SK-N-SH (cell line): ENCODE measurements around the gene LYPD8. TPM values are rescaled to one million over a fixed set of nuclear protein-coding genes. Genes with fewer than 3 reads are reported as not detected.

Experiments
- CTCF ChIA-PET: fragments of 300-600, 350-600 bp; formaldehyde crosslinking; extraction: SDS; loops from one replicate; lab custom pipeline; 2021; lab: Yijun Ruan, JAX
- POLR2A ChIA-PET: fragments of 350-600 bp; sonication (Branson Sonifier 250); formaldehyde crosslinking; extraction: SDS; loops from one replicate; lab custom pipeline; 2020; ENCODE audit warnings: antibody characterized with exemption, inconsistent platforms; lab: Yijun Ruan, JAX
- DNase-seq: peaks from one replicate; pipeline ENCODE4 v3.0.0; 2012
- H2AFZ ChIP-seq: fragments of 200-600 bp; sonication (generic); 2 replicates; pipeline ENCODE4 v1.8.1; 2016; ENCODE audit warnings: antibody characterized with exemption, mild to moderate bottlenecking, low read depth
- H3F3A ChIP-seq: fragments of 200-600 bp; sonication (generic); replicated peaks from 2 replicates; pipeline ENCODE3; 2016; ENCODE audit warnings: antibody characterized with exemption, mild to moderate bottlenecking; ENCODE audit not compliant: insufficient read depth
- H3K27ac ChIP-seq, 2 experiments: fragments of 200-500 bp in 1 of 2; fragments of 200-600 bp in 1 of 2; sonication (Bioruptor generic) in 1 of 2; sonication (generic), shearing (Covaris generic) in 1 of 2; 2 replicates each; pipeline versions ENCODE4 v1.5.1 to v1.6.1; 2014 to 2016; ENCODE audit warnings: low read depth in 2 of 2, inconsistent platforms in 1 of 2, low read length in 1 of 2, mild to moderate bottlenecking in 1 of 2, mixed read lengths in 1 of 2
- H3K27me3 ChIP-seq: fragments of 200-600 bp; sonication (generic), shearing (Covaris generic); 2 replicates; pipeline ENCODE4 v1.6.1; 2016; ENCODE audit warnings: mixed run types; ENCODE audit not compliant: insufficient read depth
- H3K36me3 ChIP-seq, 2 experiments: fragments of 200-500 bp in 1 of 2; fragments of 200-600 bp in 1 of 2; sonication (Bioruptor generic) in 1 of 2; sonication (generic) in 1 of 2; replicated peaks in 1 of 2; 2 replicates each; pipeline versions ENCODE3 to v1.5.1; 2014 to 2016; ENCODE audit warnings: low read length in 1 of 2, mild to moderate bottlenecking in 1 of 2; ENCODE audit not compliant: insufficient read depth in 2 of 2, control insufficient read depth in 1 of 2
- H3K4me1 ChIP-seq, 2 experiments: fragments of 200-500 bp in 1 of 2; fragments of 200-600 bp in 1 of 2; sonication (Bioruptor generic) in 1 of 2; sonication (generic), shearing (Covaris generic) in 1 of 2; 2 replicates each; pipeline versions ENCODE4 v1.5.1 to v1.6.1; 2014 to 2016; ENCODE audit warnings: low read depth in 1 of 2, low read length in 1 of 2, mixed run types in 1 of 2; ENCODE audit not compliant: insufficient read depth in 2 of 2, control insufficient read depth in 1 of 2
- H3K4me2 ChIP-seq: fragments of 200-600 bp; sonication (generic), shearing (Covaris generic); 2 replicates; pipeline ENCODE4 v1.6.1; 2017; ENCODE audit warnings: mixed run types
- H3K4me3 ChIP-seq, 2 experiments: fragments of 200-500 bp in 1 of 2; fragments of 200-600 bp in 1 of 2; sonication (Bioruptor generic) in 1 of 2; sonication (generic), shearing (Covaris generic) in 1 of 2; 2 replicates each; pipeline versions ENCODE4 v1.5.1 to v1.8.1; 2014 to 2016; ENCODE audit warnings: low read depth in 2 of 2, inconsistent platforms in 1 of 2, low read length in 1 of 2, mild to moderate bottlenecking in 1 of 2, mixed read lengths in 1 of 2, moderate library complexity in 1 of 2
- H3K79me2 ChIP-seq: fragments of 200-600 bp; sonication (generic); 2 replicates; pipeline ENCODE4 v1.8.1; 2017; ENCODE audit warnings: mild to moderate bottlenecking; ENCODE audit not compliant: insufficient read depth
- H3K9ac ChIP-seq: fragments of 200-600 bp; sonication (generic); 2 replicates; pipeline ENCODE4 v1.6.1; 2017; ENCODE audit warnings: mixed run types
- H3K9me2 ChIP-seq: fragments of 200-600 bp; sonication (generic); 2 replicates; pipeline ENCODE4 v1.6.1; 2017; ENCODE audit warnings: mixed run types
- H3K9me3 ChIP-seq: fragments of 200-600 bp; sonication (generic); 2 replicates; pipeline ENCODE4 v1.6.1; 2017; ENCODE audit warnings: mixed run types, mild to moderate bottlenecking, moderate library complexity
- H4K20me1 ChIP-seq: fragments of 200-600 bp; sonication (generic); 2 replicates; pipeline ENCODE4 v1.6.1; 2017; ENCODE audit warnings: mild to moderate bottlenecking, mixed run types; ENCODE audit not compliant: insufficient read depth
- FOSL2 ChIP-seq: IDR thresholded peaks from 2 replicates; pipeline ENCODE4 v1.4.0; 2012; ENCODE audit warnings: low read depth, mild to moderate bottlenecking, moderate library complexity, borderline replicate concordance
- FOXJ3 ChIP-seq: sonication (generic); formaldehyde crosslinking; IDR thresholded peaks from 2 replicates; pipeline ENCODE4 v1.5.1; 2020; ENCODE audit warnings: mild to moderate bottlenecking, missing genetic modification reagents
- GABPA ChIP-seq: IDR thresholded peaks from 2 replicates; pipeline ENCODE4 v1.4.0; 2012; ENCODE audit warnings: low read depth, mild to moderate bottlenecking
- GATA2 ChIP-seq: sonication (generic); formaldehyde crosslinking; IDR thresholded peaks from 2 replicates; pipeline ENCODE4 v1.5.0; 2020; ENCODE audit warnings: mild to moderate bottlenecking, missing genetic modification reagents
- JUND ChIP-seq: IDR thresholded peaks from 2 replicates; pipeline ENCODE4 v1.4.0; 2012
- NFIC ChIP-seq: IDR thresholded peaks from 2 replicates; pipeline ENCODE4 v1.4.0; 2012; ENCODE audit warnings: borderline replicate concordance
- NRF1 ChIP-seq: IDR thresholded peaks from 2 replicates; pipeline ENCODE4 v1.6.1; 2012; ENCODE audit warnings: low read depth, mild to moderate bottlenecking, low read length
- POLR2AphosphoS5 ChIP-seq: IDR thresholded peaks from 2 replicates; pipeline ENCODE4 v1.6.1; 2012; ENCODE audit warnings: low read depth, low read length
- RCOR1 ChIP-seq: fragments of 150-350 bp; IDR thresholded peaks from 2 replicates; pipeline ENCODE4 v1.6.1; 2017; ENCODE audit warnings: antibody characterized with exemption, low read length
- SIN3A ChIP-seq: IDR thresholded peaks from 2 replicates; pipeline ENCODE4 v1.6.1; 2012; ENCODE audit warnings: low read depth, mild to moderate bottlenecking, low read length, moderate library complexity, borderline replicate concordance
- SMC3 ChIP-seq: IDR thresholded peaks from 2 replicates; pipeline ENCODE4 v1.6.1; 2012; ENCODE audit warnings: low read depth, low read length, improper control_type of control experiment
- TCF12 ChIP-seq: IDR thresholded peaks from 2 replicates; pipeline ENCODE4 v1.4.0; 2012
- TEAD4 ChIP-seq: IDR thresholded peaks from 2 replicates; pipeline ENCODE4 v1.4.0; 2012; ENCODE audit warnings: mild to moderate bottlenecking, borderline replicate concordance; ENCODE audit not compliant: insufficient read depth
- WGBS: methylation state at CpG from one replicate; pipeline ENCODE4 v1.1.6; 2017; ENCODE audit warnings: low lambda C conversion rate; 5-methylcytosine and 5-hydroxymethylcytosine counted together
- polyA plus RNA-seq, 3 experiments: library from polyadenylated mRNA; depleted of rRNA; stranded (reverse); fragments of >200 nt; gene quantifications; 2 replicates each; pipeline ENCODE4 v1.2.3, GENCODE V29; 2012
- TF ChIP-seq, protein P1 (sequence below): IDR thresholded peaks from 2 replicates; pipeline ENCODE4 v1.4.0; 2012; ENCODE audit warnings: low read depth
- TF ChIP-seq, protein P2 (sequence below): IDR thresholded peaks from 2 replicates; pipeline ENCODE4; 2012
- TF ChIP-seq, protein P3 (sequence below): IDR thresholded peaks from 2 replicates; pipeline ENCODE4 v1.4.0; 2012; ENCODE audit warnings: low read depth, borderline replicate concordance
- TF ChIP-seq, protein P4 (sequence below): fragments of 200-600 bp; sonication (generic); IDR thresholded peaks from 2 replicates; pipeline ENCODE4 v1.6.1; 2017; ENCODE audit warnings: antibody characterized with exemption, mild to moderate bottlenecking, moderate library complexity
- TF ChIP-seq, protein P5 (sequence below): fragments of 150-350 bp; IDR thresholded peaks from 2 replicates; pipeline ENCODE4 v1.6.1; 2017; ENCODE audit warnings: antibody characterized with exemption, low read length, low read depth, borderline replicate concordance
- TF ChIP-seq, protein P6 (sequence below): fragments of 150-350 bp; IDR thresholded peaks from 2 replicates; pipeline ENCODE4 v1.6.1; 2016; ENCODE audit warnings: mild to moderate bottlenecking, low read depth, low read length
- TF ChIP-seq, protein P7 (sequence below): IDR thresholded peaks from 2 replicates; pipeline ENCODE4 v1.4.0; 2012; ENCODE audit warnings: low read depth, borderline replicate concordance

Gene LYPD8
- polyA plus RNA-seq, 1 of the 3 experiments (the other 2 are of a cell fraction) = 1.5 TPM

DNA sequence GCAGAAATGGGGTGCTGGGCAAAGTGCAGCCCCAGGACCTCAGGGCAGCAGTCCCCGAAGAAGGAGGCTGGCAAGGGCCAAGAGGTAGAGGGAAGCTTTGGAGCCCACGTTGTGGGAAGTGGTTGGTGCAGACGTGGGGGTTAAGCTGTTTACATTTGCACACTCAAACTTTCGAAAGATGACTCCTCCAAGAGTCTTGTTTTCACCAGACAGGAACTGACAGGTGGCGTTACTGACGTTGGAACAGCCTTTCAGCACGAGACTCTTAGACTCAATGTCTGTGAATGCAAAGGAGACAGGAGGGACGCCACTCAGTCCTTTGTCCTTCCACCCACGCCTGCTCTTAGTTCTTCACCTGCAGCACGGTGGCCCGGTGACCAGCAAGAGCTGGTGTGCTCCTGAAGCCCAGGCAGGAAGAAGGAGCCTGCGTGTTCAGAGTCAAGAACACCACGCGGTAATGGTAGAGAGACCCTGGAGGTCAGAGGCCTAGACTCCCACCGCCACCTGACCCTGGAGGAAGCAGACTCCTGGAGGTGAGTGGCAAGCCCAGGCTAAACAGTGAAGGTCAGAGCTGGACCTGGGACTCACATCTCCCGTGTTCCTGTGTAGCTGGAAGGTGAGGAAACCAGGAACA lies 15.9 kb downstream of the LYPD8 start:
- peaks cover 78% of the 10 kb centered on the region; the same call in 1 of the 2 replicates for H3K27me3 ChIP-seq
- CTCF ChIA-PET = no interaction called here
- 5% methylated on average over 14 of the region's 16 CpGs for WGBS
- no peak overlapping the region for H3K27ac ChIP-seq
- no peak for DNase-seq
- H3K9me2 ChIP-seq = no peaks in the 10 kb centered on the region
- H3K79me2 ChIP-seq = no peaks in the 10 kb centered on the region
- H3K4me2 ChIP-seq = no peak overlapping the region
- H3K4me3 ChIP-seq = no peak overlapping the region
- H3K9ac ChIP-seq = no peak overlapping the region
- no peak for TF ChIP-seq JUND
- TF ChIP-seq GATA2 (CRISPR knock-in tag) = no peak
- no peak for TF ChIP-seq POLR2AphosphoS5
- TF ChIP-seq, protein P1, sequence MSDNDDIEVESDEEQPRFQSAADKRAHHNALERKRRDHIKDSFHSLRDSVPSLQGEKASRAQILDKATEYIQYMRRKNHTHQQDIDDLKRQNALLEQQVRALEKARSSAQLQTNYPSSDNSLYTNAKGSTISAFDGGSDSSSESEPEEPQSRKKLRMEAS = no peak
- TF ChIP-seq, protein P2, sequence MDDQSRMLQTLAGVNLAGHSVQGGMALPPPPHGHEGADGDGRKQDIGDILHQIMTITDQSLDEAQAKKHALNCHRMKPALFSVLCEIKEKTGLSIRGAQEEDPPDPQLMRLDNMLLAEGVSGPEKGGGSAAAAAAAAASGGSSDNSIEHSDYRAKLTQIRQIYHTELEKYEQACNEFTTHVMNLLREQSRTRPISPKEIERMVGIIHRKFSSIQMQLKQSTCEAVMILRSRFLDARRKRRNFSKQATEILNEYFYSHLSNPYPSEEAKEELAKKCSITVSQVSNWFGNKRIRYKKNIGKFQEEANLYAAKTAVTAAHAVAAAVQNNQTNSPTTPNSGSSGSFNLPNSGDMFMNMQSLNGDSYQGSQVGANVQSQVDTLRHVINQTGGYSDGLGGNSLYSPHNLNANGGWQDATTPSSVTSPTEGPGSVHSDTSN = no peak
- TF ChIP-seq, protein P3, sequence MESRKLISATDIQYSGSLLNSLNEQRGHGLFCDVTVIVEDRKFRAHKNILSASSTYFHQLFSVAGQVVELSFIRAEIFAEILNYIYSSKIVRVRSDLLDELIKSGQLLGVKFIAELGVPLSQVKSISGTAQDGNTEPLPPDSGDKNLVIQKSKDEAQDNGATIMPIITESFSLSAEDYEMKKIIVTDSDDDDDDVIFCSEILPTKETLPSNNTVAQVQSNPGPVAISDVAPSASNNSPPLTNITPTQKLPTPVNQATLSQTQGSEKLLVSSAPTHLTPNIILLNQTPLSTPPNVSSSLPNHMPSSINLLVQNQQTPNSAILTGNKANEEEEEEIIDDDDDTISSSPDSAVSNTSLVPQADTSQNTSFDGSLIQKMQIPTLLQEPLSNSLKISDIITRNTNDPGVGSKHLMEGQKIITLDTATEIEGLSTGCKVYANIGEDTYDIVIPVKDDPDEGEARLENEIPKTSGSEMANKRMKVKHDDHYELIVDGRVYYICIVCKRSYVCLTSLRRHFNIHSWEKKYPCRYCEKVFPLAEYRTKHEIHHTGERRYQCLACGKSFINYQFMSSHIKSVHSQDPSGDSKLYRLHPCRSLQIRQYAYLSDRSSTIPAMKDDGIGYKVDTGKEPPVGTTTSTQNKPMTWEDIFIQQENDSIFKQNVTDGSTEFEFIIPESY = no peak
- TF ChIP-seq GABPA = no peak
- no peak for TF ChIP-seq TCF12
- no peak for TF ChIP-seq SMC3
- no peak for TF ChIP-seq NFIC
- TF ChIP-seq FOXJ3 (CRISPR knock-in tag) = no peak
- TF ChIP-seq TEAD4 = no peak
- TF ChIP-seq RCOR1 = no peak
- no peak for TF ChIP-seq NRF1
- TF ChIP-seq, protein P4, sequence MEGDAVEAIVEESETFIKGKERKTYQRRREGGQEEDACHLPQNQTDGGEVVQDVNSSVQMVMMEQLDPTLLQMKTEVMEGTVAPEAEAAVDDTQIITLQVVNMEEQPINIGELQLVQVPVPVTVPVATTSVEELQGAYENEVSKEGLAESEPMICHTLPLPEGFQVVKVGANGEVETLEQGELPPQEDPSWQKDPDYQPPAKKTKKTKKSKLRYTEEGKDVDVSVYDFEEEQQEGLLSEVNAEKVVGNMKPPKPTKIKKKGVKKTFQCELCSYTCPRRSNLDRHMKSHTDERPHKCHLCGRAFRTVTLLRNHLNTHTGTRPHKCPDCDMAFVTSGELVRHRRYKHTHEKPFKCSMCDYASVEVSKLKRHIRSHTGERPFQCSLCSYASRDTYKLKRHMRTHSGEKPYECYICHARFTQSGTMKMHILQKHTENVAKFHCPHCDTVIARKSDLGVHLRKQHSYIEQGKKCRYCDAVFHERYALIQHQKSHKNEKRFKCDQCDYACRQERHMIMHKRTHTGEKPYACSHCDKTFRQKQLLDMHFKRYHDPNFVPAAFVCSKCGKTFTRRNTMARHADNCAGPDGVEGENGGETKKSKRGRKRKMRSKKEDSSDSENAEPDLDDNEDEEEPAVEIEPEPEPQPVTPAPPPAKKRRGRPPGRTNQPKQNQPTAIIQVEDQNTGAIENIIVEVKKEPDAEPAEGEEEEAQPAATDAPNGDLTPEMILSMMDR = no peak
- TF ChIP-seq FOSL2 = no peak
- no peak for TF ChIP-seq SIN3A
- TF ChIP-seq, protein P5, sequence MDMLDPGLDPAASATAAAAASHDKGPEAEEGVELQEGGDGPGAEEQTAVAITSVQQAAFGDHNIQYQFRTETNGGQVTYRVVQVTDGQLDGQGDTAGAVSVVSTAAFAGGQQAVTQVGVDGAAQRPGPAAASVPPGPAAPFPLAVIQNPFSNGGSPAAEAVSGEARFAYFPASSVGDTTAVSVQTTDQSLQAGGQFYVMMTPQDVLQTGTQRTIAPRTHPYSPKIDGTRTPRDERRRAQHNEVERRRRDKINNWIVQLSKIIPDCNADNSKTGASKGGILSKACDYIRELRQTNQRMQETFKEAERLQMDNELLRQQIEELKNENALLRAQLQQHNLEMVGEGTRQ = no peak
- TF ChIP-seq, protein P6, sequence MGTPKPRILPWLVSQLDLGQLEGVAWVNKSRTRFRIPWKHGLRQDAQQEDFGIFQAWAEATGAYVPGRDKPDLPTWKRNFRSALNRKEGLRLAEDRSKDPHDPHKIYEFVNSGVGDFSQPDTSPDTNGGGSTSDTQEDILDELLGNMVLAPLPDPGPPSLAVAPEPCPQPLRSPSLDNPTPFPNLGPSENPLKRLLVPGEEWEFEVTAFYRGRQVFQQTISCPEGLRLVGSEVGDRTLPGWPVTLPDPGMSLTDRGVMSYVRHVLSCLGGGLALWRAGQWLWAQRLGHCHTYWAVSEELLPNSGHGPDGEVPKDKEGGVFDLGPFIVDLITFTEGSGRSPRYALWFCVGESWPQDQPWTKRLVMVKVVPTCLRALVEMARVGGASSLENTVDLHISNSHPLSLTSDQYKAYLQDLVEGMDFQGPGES = no peak
- TF ChIP-seq, protein P7, sequence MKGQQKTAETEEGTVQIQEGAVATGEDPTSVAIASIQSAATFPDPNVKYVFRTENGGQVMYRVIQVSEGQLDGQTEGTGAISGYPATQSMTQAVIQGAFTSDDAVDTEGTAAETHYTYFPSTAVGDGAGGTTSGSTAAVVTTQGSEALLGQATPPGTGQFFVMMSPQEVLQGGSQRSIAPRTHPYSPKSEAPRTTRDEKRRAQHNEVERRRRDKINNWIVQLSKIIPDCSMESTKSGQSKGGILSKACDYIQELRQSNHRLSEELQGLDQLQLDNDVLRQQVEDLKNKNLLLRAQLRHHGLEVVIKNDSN = no peak
- TF ChIP-seq, all 33 proteins: peak for 0
- no peaks in the 10 kb centered on the region for H3K9me3 ChIP-seq
- no peaks in the 10 kb centered on the region for H4K20me1 ChIP-seq
- H3F3A ChIP-seq = no peaks in the 10 kb centered on the region
- POLR2A ChIA-PET = no interaction called here
- no peak overlapping the region for H2AFZ ChIP-seq
- H3K4me1 ChIP-seq = no peaks in the 10 kb centered on the region
- H3K36me3 ChIP-seq = no peaks in the 10 kb centered on the region
